ENCODE measurements around the gene FADS2. TPM values are rescaled to one million over a fixed set of nuclear protein-coding genes. Genes with fewer than 3 reads are reported as not detected.

FADS2 gene
- total RNA-seq, 1 experiment from 2014 or later = 36.3 TPM

DNA sequence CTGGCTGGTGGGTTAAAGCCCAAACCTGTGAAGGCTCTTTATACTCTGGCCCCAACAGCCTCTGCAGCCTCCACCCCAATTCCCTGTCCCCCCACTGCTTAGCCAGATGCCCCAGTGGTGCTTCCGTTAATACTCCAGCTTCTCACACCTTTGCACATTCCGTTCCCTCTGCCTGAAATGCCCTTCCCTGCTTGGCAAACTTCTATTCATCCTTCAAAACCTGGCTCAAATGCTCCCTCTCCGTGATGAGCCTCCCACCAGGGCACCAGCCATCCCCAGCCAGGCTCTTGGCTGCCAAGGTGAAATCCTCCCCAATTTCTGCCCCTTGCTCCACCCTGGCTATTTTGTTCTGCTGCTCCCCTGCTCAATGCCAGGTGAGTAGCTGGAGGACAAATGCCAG is 75.7 kb downstream of the FADS2 start:
- Histone ChIP-seq H3K9me3 (no peaks in the 10 kb centered on the region), H3K4me1 (no peaks in the 10 kb centered on the region), H3K36me3 (ENCODE audit: control insufficient read depth, insufficient read depth, low read length) (no peaks in the 10 kb centered on the region), H3K4me3 (ENCODE audit: low read depth, low read length) (no peak overlapping the region), H3K27me3 (replicated peaks; ENCODE audit: control insufficient read depth, insufficient read depth, low read length) (no peaks in the 10 kb centered on the region)
- intact Hi-C loops (cut with micrococcal nuclease; ENCODE audit: unreplicated experiment) = no loop called here
- Mint-ChIP-seq H3K9me3 (ENCODE audit: unreplicated experiment) (no peaks in the 10 kb centered on the region), H3K36me3 (ENCODE audit: insufficient read depth, unreplicated experiment) (peaks cover 6% of the 10 kb centered on the region), H3K4me1 (ENCODE audit: low read depth, unreplicated experiment) (no peaks in the 10 kb centered on the region), H3K4me3 (ENCODE audit: unreplicated experiment) (no peak overlapping the region), H3K27me3 (ENCODE audit: insufficient read depth, unreplicated experiment) (no peaks in the 10 kb centered on the region), H3K27ac (ENCODE audit: unreplicated experiment) (no peak overlapping the region)
- no peak for DNase-seq
- ChIA-PET CTCF (interaction anchor here (1.9 to 2.8 kb wide), 2 partner anchors 43 to 46 kb away, joined by 4 to 12 read pairs; partner anchors contain the start of gene BEST1), POLR2A (no interaction called here)
- TF ChIP-seq, protein P1, sequence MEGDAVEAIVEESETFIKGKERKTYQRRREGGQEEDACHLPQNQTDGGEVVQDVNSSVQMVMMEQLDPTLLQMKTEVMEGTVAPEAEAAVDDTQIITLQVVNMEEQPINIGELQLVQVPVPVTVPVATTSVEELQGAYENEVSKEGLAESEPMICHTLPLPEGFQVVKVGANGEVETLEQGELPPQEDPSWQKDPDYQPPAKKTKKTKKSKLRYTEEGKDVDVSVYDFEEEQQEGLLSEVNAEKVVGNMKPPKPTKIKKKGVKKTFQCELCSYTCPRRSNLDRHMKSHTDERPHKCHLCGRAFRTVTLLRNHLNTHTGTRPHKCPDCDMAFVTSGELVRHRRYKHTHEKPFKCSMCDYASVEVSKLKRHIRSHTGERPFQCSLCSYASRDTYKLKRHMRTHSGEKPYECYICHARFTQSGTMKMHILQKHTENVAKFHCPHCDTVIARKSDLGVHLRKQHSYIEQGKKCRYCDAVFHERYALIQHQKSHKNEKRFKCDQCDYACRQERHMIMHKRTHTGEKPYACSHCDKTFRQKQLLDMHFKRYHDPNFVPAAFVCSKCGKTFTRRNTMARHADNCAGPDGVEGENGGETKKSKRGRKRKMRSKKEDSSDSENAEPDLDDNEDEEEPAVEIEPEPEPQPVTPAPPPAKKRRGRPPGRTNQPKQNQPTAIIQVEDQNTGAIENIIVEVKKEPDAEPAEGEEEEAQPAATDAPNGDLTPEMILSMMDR (IDR thresholded peaks at IDR 0.05; ENCODE audit: insufficient read depth in 1 of 2, low read depth in 1 of 2, low read length in 1 of 2, severe bottlenecking in 1 of 2, unreplicated experiment in 1 of 2) = no peak
- BruUV-seq (replicated peaks) = no TSS peak

DNA sequence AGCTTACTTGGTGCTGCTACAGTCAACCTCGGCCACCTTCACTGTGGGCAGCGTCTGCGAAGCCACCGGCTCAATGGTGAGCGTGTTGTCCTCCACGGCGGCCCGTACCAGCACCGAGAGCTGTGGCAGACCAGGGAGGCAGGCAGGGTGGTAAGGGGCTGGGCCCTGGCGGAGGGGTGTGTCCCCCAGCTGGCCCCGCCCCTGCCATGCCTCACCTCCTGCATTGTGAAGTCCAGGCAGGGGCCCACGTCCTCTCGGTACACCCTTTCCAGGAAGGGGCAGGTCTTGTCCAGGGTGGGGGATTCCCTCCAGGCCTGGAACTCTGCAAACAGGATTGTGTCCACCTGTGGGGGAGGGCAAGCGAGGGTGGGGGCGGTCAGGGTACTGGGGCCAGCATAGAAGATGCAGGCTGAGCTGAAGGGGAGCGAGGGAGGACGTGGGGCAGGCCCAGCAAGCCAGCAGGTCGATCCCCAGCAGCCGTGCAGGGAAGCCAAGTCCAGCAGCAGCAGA is 76.5 kb downstream of the FADS2 start:
- ChIA-PET POLR2A (no interaction called here), CTCF (interaction anchor here (1.6 to 2.8 kb wide), 3 partner anchors 19 to 45 kb away, joined by 4 to 12 read pairs (median 4); partner anchors contain the start of gene BEST1)
- H3K9me3 ChIP-seq = no peaks in the 10 kb centered on the region
- H3K4me3 ChIP-seq (ENCODE audit: low read depth, low read length) = no peak overlapping the region
- Mint-ChIP-seq H3K36me3 (ENCODE audit: insufficient read depth, unreplicated experiment) (no peaks in the 10 kb centered on the region), H3K27ac (ENCODE audit: unreplicated experiment) (no peak overlapping the region), H3K4me3 (ENCODE audit: unreplicated experiment) (no peak overlapping the region), H3K27me3 (ENCODE audit: insufficient read depth, unreplicated experiment) (no peaks in the 10 kb centered on the region), H3K9me3 (ENCODE audit: unreplicated experiment) (no peaks in the 10 kb centered on the region), H3K4me1 (ENCODE audit: low read depth, unreplicated experiment) (no peaks in the 10 kb centered on the region)
- intact Hi-C loops (cut with micrococcal nuclease; ENCODE audit: unreplicated experiment) = no loop called here
- no peaks in the 10 kb centered on the region for H3K36me3 ChIP-seq (ENCODE audit: control insufficient read depth, insufficient read depth, low read length)
- no peaks in the 10 kb centered on the region for H3K4me1 ChIP-seq
- TF ChIP-seq, protein P1 (IDR thresholded peaks at IDR 0.05; ENCODE audit: insufficient read depth in 1 of 2, low read depth in 1 of 2, low read length in 1 of 2, severe bottlenecking in 1 of 2, unreplicated experiment in 1 of 2) = no peak
- no peaks in the 10 kb centered on the region for H3K27me3 ChIP-seq (replicated peaks; ENCODE audit: control insufficient read depth, insufficient read depth, low read length)
- no TSS peak for BruUV-seq (replicated peaks)
- no peak for DNase-seq

DNA sequence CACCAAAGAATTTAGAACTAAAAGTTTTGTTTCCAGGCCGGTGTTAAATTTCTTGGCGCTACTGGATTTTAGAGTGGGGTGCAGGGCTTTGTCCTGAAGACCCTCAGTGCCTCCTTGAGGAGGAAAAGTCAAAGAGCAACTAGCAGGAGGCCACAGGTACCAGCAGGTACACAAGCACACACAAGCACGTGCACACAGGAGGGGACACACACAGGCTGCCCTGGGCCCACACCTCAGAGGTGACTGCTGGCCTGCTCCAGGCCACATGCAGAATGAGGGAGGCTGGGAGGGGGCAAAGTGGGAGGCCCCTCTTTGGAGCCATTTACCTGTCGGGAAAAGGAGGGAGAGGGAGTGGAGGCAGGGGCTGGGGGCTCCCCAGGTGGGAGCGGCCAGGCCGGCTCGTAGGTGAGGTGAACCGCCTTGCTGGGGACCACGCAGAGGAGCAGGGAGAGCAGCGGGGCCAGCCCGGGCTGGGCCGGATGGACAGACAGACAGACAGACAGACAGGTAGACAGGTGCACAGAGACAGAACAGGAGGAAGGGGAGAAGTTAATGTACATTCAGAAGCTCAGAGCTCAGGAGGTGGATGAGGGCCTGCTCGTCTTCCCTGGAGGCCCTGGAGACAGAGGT is 77.1 kb downstream of the FADS2 start:
- H3K27me3 Mint-ChIP-seq (ENCODE audit: insufficient read depth, unreplicated experiment) = no peaks in the 10 kb centered on the region
- H3K36me3 Mint-ChIP-seq (ENCODE audit: insufficient read depth, unreplicated experiment) = no peaks in the 10 kb centered on the region
- H3K4me3 Mint-ChIP-seq (ENCODE audit: unreplicated experiment) = no peak overlapping the region
- Histone ChIP-seq H3K36me3 (ENCODE audit: control insufficient read depth, insufficient read depth, low read length) (no peaks in the 10 kb centered on the region), H3K4me3 (ENCODE audit: low read depth, low read length) (no peak overlapping the region), H3K27me3 (replicated peaks; ENCODE audit: control insufficient read depth, insufficient read depth, low read length) (no peaks in the 10 kb centered on the region), H3K4me1 (no peaks in the 10 kb centered on the region), H3K9me3 (no peaks in the 10 kb centered on the region)
- POLR2A ChIA-PET = interaction anchor here (0.6 kb wide), 1 partner anchor 17 kb away, joined by 3 read pairs; no protein-coding TSS in a partner anchor
- H3K9me3 Mint-ChIP-seq (ENCODE audit: unreplicated experiment) = no peaks in the 10 kb centered on the region
- CTCF ChIA-PET = interaction anchor here (1.6 to 2.8 kb wide), 3 partner anchors 18 to 44 kb away, joined by 4 to 12 read pairs (median 4); partner anchors contain the start of gene BEST1
- H3K4me1 Mint-ChIP-seq (ENCODE audit: low read depth, unreplicated experiment) = no peaks in the 10 kb centered on the region
- DNase-seq = no peak
- BruUV-seq (replicated peaks) = no TSS peak
- intact Hi-C loops (cut with micrococcal nuclease; ENCODE audit: unreplicated experiment) = no loop called here
- no peak overlapping the region for H3K27ac Mint-ChIP-seq (ENCODE audit: unreplicated experiment)
- TF ChIP-seq, protein P1 (IDR thresholded peaks at IDR 0.05; ENCODE audit: insufficient read depth in 1 of 2, low read depth in 1 of 2, low read length in 1 of 2, severe bottlenecking in 1 of 2, unreplicated experiment in 1 of 2) = no peak

Data from Caco-2 (cell line).